Measurements from ENCODE around the gene RASGRP4.

DNA sequence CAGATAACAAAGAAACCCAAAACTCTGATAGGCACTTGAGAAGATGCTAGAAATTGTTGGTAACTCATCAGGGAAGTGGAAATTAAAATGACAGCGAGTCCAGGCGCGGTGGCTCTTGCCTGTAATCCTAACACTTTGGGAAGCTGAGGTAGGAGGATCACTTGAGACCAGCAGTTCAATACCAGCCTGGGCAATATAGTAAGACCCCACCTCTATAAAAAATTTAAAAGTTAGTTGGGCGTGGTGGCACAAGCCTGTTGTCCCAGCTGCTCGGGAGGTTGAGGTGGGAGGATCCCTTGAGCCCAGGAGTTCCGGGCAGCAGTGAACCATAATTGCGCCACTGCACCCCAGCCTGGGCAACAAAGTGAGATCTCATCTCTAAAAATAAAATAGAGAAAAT is 4.9 kb upstream of the RASGRP4 start:
- TF ChIP-seq POLR2A (IDR thresholded peaks at IDR 0.05), result no peak
- TF ChIP-seq, protein P1, sequence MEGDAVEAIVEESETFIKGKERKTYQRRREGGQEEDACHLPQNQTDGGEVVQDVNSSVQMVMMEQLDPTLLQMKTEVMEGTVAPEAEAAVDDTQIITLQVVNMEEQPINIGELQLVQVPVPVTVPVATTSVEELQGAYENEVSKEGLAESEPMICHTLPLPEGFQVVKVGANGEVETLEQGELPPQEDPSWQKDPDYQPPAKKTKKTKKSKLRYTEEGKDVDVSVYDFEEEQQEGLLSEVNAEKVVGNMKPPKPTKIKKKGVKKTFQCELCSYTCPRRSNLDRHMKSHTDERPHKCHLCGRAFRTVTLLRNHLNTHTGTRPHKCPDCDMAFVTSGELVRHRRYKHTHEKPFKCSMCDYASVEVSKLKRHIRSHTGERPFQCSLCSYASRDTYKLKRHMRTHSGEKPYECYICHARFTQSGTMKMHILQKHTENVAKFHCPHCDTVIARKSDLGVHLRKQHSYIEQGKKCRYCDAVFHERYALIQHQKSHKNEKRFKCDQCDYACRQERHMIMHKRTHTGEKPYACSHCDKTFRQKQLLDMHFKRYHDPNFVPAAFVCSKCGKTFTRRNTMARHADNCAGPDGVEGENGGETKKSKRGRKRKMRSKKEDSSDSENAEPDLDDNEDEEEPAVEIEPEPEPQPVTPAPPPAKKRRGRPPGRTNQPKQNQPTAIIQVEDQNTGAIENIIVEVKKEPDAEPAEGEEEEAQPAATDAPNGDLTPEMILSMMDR (IDR thresholded peaks at IDR 0.05), result no peak

Measured in tibial nerve (tissue), 3 donors.